ENCODE results near the gene ATR.

- no peak for TF ChIP-seq CTCF (IDR thresholded peaks at IDR 0.05)
- TF ChIP-seq POLR2A (IDR thresholded peaks at IDR 0.05): no peak
These were observed 44.0 kb downstream of the ATR start for GRCh38 chr3:142534543-142534942.

All from body of pancreas (tissue), 4 donors.